Measurements from ENCODE around the gene CEP72.
"Not testable (repeated sequence)": the region's sequence is repeated elsewhere in the genome, so short reads cannot be mapped to it uniquely, and the experiment has no call there.

The CEP72 gene, protein sequence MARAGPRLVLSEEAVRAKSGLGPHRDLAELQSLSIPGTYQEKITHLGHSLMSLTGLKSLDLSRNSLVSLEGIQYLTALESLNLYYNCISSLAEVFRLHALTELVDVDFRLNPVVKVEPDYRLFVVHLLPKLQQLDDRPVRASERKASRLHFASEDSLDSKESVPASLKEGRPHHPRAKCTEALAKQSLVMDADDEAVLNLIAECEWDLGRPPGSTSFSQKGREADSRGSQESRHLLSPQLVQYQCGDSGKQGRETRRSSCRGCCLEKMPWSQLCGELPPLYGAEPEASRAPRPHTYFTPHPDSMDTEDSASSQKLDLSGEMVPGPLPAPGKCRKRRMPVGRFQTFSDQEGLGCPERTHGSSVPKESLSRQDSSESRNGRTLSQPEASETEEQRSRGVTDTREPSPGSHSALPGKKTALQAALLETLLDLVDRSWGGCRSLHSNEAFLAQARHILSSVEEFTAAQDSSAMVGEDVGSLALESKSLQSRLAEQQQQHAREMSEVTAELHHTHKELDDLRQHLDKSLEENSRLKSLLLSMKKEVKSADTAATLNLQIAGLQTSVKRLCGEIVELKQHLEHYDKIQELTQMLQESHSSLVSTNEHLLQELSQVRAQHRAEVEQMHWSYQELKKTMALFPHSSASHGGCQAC

DNA sequence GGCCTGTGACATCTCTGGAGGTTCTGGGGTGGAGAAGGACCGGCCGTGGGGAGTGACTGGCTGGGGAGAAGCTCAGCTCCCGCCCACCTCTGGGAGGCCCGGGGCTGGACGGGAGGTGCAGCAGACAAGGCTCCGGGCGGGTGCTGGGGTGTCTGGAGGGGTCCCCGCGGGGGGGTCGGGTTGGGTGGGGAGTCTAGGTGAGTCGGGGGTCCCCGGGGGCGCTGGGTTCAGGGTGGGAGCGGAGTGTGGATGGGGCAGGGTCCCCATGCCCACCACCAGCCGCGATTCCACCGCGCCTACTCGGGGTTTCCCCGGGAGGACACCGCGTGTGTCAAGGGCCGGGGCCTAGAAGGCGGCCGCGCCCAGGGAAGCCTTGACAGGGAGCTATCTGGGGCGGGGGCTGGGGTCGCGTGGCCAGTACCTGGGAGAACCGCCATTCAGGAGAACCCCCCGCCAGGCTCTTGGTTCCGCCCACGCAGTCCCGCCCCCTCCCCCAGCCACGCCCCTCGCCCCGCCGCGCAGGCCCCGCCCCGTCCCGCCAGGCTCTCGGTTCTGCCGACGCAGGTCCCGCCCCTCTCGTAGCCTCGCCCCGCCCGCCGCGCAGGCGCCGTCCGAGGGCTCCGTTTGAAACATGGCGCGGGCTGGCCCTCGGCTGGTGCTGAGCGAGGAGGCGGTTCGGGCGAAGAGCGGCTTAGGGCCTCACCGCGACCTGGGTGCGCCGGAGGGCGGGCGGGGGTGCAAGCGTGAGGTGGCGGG lies at the start of gene CEP72:
TSS of gene CEP72 (plus strand) at position 610 of the 756 bp plus-strand sequence. CDS start at position 632, 22 bp downstream.
- DNase-seq (ENCODE audit: low read depth in 2 of 2) = peak; percentile 86 to 88

DNA sequence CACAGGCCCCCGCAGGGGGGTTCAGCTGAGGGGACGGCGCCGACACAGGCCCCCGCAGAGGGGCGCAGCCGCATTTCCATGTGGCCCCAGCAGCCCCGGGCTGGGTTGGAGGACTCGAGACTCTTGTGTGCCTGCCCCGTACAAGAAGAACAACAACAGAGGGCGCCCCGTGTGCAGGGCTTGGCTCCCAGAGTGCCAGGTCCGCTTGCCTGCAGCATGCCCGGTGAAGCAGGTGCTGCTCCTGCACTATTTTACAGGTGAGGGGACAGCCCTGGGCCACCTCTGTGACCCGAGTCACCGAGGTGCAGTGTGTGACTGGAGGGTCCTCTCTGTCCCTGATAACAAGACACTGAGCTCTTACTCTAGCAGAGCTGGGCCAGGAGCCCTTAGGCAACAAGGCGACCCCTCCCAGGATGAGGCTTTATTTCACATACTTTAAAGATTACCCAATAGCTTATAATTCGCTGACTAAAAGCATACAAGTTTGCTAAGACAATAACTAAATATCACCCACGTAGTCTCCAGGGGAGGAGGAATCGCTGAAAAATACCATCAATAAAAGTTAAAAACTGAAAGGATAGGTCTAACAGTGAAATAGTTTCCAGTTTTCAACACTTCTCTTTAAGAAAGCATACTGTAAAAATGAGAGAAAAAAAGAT lies 46.2 kb upstream of the CEP72 start:
- DNase-seq (ENCODE audit: low read depth in 2 of 2) = no peak

DNA sequence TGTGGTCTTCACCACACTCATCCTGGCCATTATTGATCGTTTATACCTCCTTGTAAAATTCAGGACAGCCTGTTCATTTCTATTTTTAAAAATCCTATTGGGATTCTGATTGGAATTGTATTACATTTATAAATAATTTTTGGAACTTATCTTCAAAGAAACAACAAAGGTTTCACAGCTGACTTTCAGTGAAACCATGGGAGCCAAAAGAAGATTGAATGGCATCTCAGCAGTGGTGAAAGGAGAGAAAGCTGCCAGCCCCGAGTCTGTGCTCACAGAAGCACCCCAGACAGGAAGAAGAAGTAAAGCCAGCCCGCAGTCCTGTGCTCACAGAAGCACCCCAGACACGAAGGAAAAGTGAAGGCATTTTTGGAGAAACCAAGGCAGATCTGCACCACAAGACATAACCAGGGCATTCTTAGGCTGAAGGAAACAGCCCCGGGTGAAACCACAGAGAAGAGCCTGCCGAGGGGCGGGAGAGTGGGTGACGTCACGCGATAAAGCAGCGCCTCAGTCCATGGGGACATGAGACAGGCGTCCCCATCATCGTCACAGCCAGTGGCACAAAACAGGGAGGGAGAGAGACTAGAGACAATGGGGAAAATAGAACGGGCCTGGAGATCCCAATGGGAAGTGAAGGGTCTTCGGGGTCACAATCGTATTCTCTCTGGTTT lies 45.4 kb upstream of the CEP72 start:
- DNase-seq (ENCODE audit: low read depth in 2 of 2) = no peak

DNA sequence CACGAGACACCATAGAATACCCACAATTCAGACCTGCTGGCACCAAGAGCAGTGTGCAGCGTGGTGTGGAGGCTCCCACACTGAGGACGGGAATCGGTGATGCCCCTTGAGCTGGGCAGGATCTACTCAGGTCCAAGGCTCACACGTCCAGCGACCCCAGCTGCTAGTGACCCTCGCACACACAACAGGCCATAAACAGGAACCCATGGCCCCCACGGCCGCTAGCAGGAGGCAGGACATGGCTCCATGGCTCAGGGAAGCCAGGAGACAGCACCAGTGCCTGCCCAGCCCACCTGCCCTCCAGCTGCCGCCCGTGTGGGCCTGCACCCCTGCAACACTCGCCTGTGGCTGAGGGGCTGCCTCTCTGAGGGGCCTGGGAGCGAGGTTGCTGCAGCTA lies 44.5 kb upstream of the CEP72 start:
- no peak for DNase-seq (ENCODE audit: low read depth in 2 of 2)

DNA sequence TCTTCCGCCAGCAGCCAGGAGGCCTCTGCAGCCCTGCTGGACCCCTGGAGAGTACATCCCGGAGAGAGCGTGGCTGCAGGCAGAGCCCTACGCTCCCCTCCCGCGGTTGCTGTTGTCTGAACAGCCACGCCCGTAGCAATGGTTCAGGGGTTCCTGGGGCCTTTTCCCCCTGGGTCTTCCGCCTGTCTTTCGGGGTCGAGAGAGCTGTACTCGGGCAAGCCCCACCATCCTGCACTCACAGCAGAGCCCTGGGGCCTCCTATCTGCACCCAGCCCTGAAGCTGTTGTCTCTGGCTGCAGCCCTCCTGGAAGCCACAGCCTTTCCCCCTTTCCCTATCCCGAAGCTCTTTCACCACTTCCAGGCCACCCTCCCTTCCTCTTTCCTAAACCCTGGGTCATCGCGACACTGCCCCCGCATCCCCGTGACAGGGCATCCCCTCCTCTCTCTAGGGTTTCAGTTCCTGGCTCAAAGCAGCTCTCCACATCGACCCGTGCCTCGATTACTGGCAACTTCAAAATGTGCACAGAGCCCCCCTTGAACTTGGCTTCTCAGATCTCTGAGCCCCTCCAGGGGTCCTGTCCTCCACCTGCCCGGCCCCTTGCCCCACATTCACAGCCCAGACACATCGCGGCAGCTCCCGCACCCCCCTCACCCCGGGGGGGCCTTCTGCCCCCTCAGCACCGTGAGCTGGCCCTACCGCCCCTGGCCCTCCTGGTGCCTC lies 43.9 kb upstream of the CEP72 start:
- no peak for DNase-seq (ENCODE audit: low read depth in 2 of 2)

DNA sequence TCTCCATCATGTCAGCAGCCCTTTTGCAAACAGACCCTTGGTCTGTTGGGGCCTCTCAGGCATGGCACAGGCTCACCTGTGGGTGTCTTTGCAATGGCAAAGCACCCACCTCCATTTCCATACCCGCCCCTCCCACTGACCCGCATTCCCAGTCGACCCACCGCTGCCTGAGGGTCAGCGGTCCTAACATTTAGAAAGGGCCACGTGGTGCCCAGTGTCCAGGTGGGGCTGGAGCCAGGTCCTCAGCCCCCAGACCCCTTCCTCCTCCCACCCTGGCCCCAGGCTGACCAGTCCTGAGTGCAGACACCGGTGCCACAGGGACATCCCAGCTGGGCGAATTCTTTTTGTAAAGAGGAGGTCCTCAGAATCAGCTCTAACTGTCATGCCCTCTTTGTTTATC lies 43.3 kb upstream of the CEP72 start:
- no peak for DNase-seq (ENCODE audit: low read depth in 2 of 2)

DNA sequence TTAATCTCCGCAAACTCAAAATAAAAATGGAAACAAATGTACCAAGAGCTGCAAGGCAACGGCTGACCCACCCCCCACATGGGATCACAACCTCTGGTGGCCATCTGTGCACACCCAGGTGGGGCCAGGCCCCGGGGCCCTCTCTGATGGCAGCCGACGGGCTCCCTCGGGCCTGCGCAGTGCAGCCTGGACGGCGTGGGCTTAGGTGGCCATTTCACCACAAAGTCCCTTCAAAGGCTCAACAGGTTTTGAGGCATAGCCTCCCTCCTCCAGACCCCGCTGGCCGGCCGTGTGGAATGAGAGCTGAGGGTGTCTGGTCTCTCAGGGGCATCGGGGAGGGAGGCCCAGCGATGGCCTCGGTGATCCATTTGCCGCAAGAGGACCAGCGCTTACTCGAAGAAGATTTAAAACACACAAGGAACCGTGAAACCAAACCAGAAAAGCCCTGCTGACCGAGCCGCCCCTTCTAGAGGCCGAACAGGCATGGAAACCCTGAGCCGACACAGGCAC lies 42.7 kb upstream of the CEP72 start:
- DNase-seq (ENCODE audit: low read depth in 2 of 2) = no peak

DNA sequence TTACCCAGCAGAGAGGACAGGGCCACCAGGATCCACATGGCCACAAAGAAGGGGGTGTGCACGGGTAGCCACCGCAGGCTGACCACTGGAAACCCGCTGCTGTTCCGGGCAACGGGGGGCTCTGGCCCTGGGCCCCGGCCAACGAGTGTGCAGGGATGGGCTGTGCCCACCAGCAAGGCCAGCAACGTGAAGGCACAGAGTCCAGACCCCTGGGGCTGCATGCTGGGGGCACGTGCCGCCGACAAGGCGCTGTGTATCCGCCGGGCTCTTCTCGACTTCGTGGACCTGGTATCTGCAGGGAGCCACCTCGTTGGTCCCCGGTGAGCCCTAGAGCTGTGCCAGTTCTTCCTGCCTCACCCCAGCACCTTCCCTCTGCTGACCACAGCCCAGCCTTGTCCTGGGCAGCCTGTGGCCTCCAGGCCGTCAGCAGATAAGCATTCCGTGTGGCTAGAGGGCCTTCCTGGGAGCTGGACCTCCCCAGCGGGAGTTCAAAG lies 42.2 kb upstream of the CEP72 start:
- DNase-seq (ENCODE audit: low read depth in 2 of 2) = no peak

DNA sequence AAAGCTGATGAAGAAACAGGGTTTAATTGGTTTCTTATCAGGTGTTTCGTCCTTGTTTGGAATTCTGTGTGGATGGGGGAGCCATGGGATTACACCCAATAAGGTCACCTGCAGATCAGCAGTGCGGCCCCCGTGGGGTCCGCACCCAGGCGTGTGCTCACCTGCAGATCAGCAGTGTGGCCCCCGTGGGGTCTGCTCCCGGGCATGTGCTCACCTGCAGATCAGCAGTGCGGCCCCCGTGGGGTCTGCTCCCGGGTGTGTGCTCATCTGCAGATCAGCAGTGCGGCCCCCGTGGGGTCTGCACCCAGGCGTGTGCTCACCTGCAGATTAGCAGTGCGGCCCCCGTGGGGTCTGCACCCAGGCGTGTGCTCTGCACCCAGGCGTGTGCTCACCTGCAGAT lies 41.7 kb upstream of the CEP72 start:
- no peak for DNase-seq (ENCODE audit: low read depth in 2 of 2)

DNA sequence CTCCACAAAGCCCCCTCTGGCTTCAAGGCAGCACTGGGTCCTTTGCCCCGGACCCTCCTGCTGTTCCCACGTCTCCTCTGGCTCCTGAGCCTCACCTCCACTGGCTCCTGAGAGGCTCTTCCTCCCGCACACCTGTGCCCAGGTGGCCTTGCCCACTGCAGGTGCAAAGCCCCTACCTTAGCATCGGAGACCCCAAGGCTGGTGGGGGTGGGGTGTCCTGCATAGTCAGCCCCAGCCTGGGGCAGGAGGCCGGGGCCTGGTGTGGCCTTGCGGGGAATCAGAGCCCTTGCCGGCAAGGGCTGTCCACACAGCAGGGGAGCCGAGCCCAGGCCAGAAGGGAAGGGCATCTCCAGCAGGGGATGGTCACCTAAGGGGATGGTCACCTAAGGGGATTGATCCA lies 41.3 kb upstream of the CEP72 start:
- DNase-seq (ENCODE audit: low read depth in 2 of 2) = no peak

DNA sequence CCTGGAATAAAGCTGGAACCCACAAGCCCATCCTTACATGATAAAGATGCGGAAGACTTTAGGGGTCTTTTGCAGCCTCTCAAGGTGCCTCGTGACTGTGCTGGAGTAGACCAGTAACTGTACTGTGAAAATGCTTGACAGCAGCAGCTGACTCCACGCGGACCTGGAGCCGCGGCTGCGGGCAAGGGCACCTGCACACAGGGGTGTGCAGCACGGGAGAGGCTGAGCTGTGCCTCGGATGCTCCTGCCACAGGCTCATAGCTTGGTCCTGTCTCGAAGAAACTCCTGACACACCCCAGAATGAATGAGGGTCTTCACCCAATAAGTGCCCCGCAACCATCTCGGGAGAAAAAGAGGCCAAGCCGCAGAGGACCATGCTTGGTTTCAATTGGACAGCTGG lies 40.3 kb upstream of the CEP72 start:
- no peak for DNase-seq (ENCODE audit: low read depth in 2 of 2)

DNA sequence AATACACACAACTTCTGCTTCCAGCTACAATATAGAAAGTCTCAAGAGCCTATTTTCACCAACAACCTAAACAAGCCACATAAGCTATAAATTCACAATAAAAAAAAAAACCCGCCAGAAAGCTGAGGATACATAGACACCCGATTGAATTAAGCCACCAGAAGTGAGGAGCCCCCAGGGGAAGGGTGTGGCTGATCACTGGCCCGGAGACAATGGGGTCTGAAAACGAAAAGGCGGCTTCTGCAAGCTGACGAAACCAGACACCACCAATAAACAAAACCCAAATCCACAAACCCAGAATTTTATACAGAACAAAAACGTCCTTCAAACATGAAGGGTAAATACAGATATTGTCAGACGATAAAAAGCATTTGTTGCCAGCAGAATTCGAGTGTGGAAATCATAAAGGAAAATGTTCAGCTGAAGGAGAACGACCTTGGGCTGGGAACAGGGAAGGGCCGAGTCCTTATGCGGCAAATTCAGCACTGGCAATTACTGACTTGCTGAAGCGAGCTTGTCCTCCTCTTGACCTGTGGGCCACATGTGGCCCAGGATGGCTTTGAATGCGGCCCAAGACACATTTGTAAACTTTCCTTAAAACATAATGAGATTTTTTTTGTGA lies 39.6 kb upstream of the CEP72 start:
- DNase-seq (ENCODE audit: low read depth in 2 of 2) = no peak

DNA sequence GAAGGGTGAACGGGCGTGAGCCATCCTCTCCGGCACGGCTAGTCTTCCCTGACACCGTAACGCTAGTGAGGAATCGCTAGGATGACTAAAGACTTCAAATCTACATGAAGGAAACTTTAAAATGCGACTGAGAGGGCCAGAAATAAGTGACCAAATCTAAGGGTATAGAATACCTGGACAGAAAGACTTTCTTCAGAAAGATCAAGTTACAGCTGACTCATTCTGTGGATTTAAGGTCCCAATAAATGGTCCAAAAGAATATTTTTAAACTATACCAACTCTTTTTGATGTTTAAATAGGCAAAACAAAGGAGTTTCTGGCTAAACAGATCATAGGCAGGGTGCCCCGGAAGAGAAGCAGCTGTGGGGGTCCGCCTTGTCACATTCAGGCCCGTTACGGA lies 38.9 kb upstream of the CEP72 start:
- DNase-seq (ENCODE audit: low read depth in 2 of 2) = no peak

DNA sequence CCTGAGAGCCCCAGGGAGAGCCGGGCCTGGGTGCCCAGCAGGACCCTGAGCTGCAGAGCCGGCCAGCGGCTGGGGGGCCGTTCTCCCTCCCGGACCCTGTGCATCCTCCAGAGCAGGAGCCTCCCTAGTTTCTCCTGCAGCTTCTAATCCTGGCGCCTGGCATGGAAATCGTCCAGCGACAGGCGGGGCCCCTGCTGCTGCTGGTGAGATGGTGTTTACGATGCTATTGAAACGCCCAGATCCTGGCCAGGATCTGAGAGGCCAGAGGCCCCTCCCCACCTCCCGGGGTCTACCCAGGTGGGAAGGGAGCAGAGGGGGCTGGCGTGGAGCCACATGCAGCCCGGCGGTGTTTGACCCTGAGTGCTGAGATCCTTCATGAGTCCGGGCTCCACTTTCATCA lies 38.2 kb upstream of the CEP72 start:
- no peak for DNase-seq (ENCODE audit: low read depth in 2 of 2)

DNA sequence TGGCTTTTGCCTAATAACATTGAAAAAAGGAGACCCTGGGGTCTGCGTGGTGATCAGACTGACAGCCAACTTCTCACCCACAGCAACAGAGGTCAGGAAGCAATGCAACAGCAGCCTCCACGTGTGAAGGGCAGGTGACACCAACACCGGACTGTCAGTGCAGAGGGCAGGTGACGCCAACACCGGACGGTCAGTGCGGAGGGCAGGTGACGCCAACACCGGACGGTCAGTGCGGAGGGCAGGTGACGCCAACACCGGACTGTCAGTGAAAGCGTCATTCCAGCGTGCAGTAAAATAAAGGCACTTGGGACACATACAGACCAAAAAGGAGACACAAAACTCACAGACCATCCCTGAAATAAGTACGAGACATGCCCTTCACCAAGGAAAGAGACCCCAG lies 37.2 kb upstream of the CEP72 start:
- DNase-seq (ENCODE audit: low read depth in 2 of 2) = no peak

DNA sequence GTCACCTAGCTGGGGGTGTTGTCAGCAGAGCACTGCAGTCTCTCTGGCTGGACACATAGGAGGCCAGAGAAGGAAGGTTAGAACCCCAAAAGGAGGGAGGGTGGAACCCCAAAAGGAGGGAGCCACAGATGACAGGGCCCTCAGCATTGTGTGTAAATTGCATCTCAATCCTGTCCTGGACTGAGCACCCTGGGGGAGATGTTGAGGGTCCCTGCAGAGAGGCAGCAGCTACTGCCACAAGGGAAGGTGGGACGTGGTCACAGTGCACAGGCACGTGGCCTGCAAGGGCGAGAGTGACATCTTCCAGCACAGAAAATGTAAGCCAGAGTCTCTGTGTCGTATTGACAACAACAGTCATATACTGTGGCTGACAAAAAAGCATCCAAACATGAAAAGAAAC lies 36.5 kb upstream of the CEP72 start:
- DNase-seq (ENCODE audit: low read depth in 2 of 2) = no peak

DNA sequence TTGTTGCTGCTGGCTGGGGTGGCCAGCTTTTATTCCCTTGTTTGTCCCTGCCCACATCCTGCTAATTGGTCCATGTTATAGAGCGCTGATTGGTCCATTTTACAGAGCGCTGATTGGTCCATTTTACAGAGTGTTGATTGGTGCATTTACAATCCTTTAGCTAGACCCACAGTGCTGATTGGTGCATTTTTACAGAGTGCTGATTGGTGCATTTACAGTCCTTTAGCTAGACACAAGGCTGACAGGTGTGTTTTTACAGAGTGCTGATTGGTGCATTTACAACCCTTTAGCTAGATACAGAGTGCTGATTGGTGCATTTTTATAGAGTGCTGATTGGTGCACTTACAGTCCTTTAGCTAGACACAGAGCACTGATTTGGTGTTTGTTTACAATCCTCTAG lies 34.9 kb upstream of the CEP72 start:
- not testable (repeated sequence) for DNase-seq (ENCODE audit: low read depth in 2 of 2)

DNA sequence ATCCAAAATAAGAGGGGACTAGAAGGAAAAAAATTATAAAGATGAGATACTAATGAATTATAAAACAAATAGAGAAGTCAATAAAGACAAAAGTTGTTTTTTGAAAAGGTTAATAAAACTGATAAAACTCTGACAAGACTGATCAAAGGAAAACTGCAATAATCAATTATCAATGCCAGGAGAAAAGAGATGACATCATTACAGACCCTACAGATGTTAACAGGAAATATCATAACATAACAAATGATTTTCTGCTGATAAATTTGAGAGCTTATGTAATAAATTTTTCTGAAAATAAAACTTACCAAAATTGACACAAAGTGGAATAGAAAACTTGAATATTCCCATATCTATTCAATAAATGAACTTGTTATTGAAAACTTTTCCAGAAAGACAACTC lies 34.3 kb upstream of the CEP72 start:
- DNase-seq (ENCODE audit: low read depth in 2 of 2) = no peak

DNA sequence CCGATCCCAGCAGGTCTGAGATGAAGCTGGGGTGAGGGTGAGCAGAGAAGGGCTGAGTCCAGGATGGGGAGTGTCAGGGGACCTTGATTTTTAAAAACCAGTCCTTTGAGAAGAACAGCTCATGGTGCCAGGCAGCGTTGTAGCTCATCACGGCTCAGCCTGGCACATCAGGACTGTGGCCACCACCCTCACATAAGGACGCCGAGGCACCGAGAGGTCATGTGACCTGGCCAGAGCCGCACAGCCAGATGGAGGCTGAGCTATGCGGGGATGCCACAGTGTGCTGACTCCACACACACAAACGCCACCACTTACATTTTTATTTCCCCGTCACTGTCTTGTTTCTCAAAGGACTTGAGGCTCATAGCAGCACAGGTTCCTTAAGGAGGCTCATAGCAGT lies 32.9 kb upstream of the CEP72 start:
- DNase-seq (ENCODE audit: low read depth in 2 of 2) = no peak

DNA sequence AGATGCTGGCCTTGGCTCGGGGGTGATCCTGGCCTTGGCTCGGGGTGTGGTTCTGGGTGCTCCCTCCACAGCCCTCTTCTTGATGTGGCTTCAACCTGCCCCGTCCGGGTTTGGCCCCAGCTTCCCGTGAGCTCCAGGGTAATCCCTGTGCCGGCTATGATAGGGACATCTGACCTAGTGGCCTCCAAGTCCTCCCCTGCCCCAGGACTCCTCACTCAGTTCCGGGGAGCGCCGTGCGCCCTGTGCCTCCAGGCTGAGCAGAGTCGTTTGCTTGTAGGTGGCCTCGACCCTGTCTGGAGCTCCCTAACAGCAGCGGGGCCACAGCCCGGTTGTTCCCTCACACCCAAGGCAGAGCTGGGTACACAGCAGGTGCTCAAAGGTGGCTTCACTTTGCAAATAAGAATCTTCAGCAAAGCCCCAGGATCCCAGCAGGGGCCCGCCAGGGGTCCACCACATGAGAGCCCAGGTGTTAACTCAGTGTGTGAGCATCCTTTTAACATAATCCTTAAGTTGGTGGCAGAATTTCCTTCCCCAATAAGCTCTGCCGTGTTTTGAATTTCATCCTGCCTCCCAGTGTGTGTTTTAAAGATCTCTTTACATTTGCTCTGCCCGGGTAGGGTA lies 32.3 kb upstream of the CEP72 start:
- no peak for DNase-seq (ENCODE audit: low read depth in 2 of 2)

All from activated CD8-positive, alpha-beta memory T cell treated with anti-CD3 and anti-CD28 coated beads for 4 hours (primary cell).